DOHH2 (cell line): Measurements from ENCODE around the gene PTPRS.
"Not testable (repeated sequence)": the region's sequence is repeated elsewhere in the genome, so short reads cannot be mapped to it uniquely, and the experiment has no call there.

Experiments used
- H3F3A ChIP-seq: fragments of 200-600 bp; sonication (generic), shearing (Covaris generic); 2 replicates; pipeline ENCODE4 v1.6.0; 2016; ENCODE audit warnings: antibody characterized with exemption, mild to moderate bottlenecking; ENCODE audit not compliant: control insufficient read depth, insufficient read depth
- H3K27ac ChIP-seq: fragments of 200-600 bp; sonication (generic); 2 replicates; pipeline ENCODE4 v1.5.1; 2014; ENCODE audit warnings: low read depth, mild to moderate bottlenecking, low read length, moderate library complexity
- H3K27me3 ChIP-seq: fragments of 200-600 bp; sonication (generic); 2 replicates; pipeline ENCODE4 v1.6.1; 2014; ENCODE audit warnings: mild to moderate bottlenecking, low read length, mixed read lengths; ENCODE audit not compliant: control insufficient read depth
- H3K36me3 ChIP-seq: fragments of 200-600 bp; sonication (generic); 2 replicates; pipeline ENCODE4 v1.6.1; 2014; ENCODE audit warnings: mild to moderate bottlenecking, low read length, moderate library complexity, mixed read lengths; ENCODE audit not compliant: control insufficient read depth
- H3K4me1 ChIP-seq: fragments of 200-600 bp; sonication (generic); 2 replicates; pipeline ENCODE4 v1.6.1; 2014; ENCODE audit warnings: mild to moderate bottlenecking, low read length, mixed read lengths; ENCODE audit not compliant: control insufficient read depth
- H3K4me2 ChIP-seq: fragments of 200-600 bp; sonication (generic); 2 replicates; pipeline ENCODE4 v1.6.0; 2014; ENCODE audit warnings: mild to moderate bottlenecking, low read length, moderate library complexity
- H3K4me3 ChIP-seq: fragments of 200-600 bp; sonication (generic); 2 replicates; pipeline ENCODE4 v1.5.1; 2014; ENCODE audit warnings: mild to moderate bottlenecking, low read length, mixed read lengths
- H3K79me2 ChIP-seq: fragments of 200-600 bp; sonication (generic); 2 replicates; pipeline ENCODE4 v1.6.1; 2014; ENCODE audit warnings: mild to moderate bottlenecking, low read length, mixed read lengths; ENCODE audit not compliant: control insufficient read depth
- H3K9me2 ChIP-seq: fragments of 200-600 bp; sonication (generic); replicated peaks from 2 replicates; pipeline ENCODE4 v1.6.1; 2014; ENCODE audit warnings: mild to moderate bottlenecking, low read length, mixed read lengths; ENCODE audit not compliant: control insufficient read depth
- H3K9me3 ChIP-seq: fragments of 200-600 bp; sonication (generic); 2 replicates; pipeline ENCODE4 v1.6.1; 2014; ENCODE audit warnings: antibody characterized with exemption, low read length, mixed read lengths; ENCODE audit not compliant: control insufficient read depth, insufficient read depth
- H4K20me1 ChIP-seq: fragments of 200-600 bp; sonication (generic); 2 replicates; pipeline ENCODE4 v1.6.0; 2014; ENCODE audit warnings: low read depth, mild to moderate bottlenecking, antibody characterized with exemption, low read length, moderate library complexity; ENCODE audit not compliant: control insufficient read depth, insufficient read depth
- EZH2phosphoT487 ChIP-seq: fragments of 200-600 bp; sonication (generic); IDR thresholded peaks from 2 replicates; pipeline ENCODE4 v1.6.1; 2017; ENCODE audit warnings: borderline replicate concordance, mild to moderate bottlenecking, antibody characterized with exemption, low read length, moderate library complexity, mixed read lengths
- TF ChIP-seq, protein P1 (sequence below): fragments of 200-600 bp; sonication (generic); IDR thresholded peaks from one replicate; pipeline ENCODE4 v1.5.1; 2014; ENCODE audit warnings: antibody characterized with exemption, mild to moderate bottlenecking, low read depth, low read length; ENCODE audit not compliant: poor library complexity, severe bottlenecking

The PTPRS gene

DNA sequence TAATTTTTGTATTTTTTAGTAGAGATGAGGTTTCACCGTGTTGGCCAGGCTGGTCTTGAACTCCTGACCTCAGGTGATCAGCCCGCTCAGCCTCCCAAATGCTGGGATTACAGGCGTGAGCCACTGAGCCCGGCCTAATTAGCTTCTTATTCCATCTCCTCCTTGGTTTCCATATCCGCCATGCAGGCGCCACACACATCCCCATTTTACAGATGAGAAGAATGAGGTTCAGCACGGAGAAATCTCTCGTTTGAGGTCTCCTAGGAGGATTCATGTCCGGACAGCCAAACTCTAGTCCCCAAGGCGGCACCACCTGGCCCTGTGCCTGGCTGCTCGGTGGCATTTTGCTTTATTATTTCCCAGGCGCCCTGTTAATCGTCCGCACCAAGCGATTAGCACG is 46.2 kb upstream of the PTPRS start:
- no peak overlapping the region for H3K4me3 ChIP-seq
- H3K27ac ChIP-seq, result no peak overlapping the region
- H3K27me3 ChIP-seq, result no peaks in the 10 kb centered on the region
- no peaks in the 10 kb centered on the region for H4K20me1 ChIP-seq
- TF ChIP-seq, protein P1, sequence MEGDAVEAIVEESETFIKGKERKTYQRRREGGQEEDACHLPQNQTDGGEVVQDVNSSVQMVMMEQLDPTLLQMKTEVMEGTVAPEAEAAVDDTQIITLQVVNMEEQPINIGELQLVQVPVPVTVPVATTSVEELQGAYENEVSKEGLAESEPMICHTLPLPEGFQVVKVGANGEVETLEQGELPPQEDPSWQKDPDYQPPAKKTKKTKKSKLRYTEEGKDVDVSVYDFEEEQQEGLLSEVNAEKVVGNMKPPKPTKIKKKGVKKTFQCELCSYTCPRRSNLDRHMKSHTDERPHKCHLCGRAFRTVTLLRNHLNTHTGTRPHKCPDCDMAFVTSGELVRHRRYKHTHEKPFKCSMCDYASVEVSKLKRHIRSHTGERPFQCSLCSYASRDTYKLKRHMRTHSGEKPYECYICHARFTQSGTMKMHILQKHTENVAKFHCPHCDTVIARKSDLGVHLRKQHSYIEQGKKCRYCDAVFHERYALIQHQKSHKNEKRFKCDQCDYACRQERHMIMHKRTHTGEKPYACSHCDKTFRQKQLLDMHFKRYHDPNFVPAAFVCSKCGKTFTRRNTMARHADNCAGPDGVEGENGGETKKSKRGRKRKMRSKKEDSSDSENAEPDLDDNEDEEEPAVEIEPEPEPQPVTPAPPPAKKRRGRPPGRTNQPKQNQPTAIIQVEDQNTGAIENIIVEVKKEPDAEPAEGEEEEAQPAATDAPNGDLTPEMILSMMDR, result no peak
- TF ChIP-seq EZH2phosphoT487, result no peak
- no peaks in the 10 kb centered on the region for H3K9me2 ChIP-seq
- no peaks in the 10 kb centered on the region for H3K36me3 ChIP-seq
- H3K79me2 ChIP-seq, result no peaks in the 10 kb centered on the region
- H3F3A ChIP-seq, result no peaks in the 10 kb centered on the region
- H3K4me2 ChIP-seq, result no peak overlapping the region
- H3K9me3 ChIP-seq, result peaks cover 4% of the 10 kb centered on the region; the same call in 1 of the 2 replicates
- no peaks in the 10 kb centered on the region for H3K4me1 ChIP-seq

DNA sequence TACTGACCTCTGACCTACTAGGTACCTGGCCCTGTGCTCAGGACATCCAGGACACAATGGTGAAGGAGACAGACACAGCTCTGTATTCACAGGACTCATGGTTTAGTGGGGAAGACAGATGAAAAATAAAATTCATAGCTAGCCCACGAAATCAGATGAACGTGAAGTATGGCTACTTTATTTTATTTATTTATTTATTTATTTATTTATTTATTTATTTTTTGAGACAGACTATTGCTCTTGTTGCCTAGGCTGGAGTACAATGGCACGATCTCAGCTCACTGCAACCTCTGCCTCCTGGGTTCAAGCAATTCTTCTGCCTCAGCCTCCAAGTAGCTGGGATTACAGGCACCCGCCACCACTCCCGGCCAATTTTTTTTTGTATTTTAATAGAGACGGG is 40.6 kb upstream of the PTPRS start:
- not testable (repeated sequence) for H4K20me1 ChIP-seq, H3K9me3 ChIP-seq, H3K27ac ChIP-seq, H3K4me2 ChIP-seq, H3F3A ChIP-seq, H3K36me3 ChIP-seq, H3K4me3 ChIP-seq, H3K4me1 ChIP-seq, H3K27me3 ChIP-seq, H3K79me2 ChIP-seq, H3K9me2 ChIP-seq

DNA sequence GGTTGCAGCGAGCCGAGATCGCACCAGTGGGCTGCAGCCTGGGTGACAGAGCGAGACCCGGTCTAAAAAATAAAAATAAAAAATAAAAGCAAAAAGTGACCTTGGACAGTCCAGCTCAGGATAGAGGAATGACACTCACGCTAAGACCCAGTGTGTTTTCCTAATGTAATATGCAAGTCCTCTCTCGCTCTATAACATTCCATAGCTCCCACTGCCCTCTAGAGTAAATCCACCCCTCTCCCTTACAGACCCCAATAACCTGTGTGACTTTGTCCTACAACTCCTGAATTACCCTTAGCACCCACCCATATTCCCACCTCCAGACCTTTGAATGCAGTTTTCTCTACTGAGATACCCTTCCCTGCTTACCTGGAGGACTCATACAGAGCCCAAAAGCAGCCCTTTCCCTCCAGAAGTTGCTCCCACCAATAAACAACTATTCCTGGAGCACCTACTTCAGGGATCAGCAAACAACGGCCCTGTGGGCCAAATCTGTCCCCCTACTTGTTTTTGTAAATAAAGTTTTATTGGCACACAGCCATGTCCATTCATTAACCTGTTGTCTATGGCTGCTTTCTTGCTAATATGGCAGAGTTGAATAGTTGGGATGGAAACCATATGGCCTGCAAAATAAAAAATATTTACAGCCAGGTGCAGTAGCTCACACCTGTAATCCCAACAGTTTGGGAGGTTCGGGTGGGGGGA is 39.8 kb upstream of the PTPRS start:
- no peak overlapping the region for H3K4me2 ChIP-seq

DNA sequence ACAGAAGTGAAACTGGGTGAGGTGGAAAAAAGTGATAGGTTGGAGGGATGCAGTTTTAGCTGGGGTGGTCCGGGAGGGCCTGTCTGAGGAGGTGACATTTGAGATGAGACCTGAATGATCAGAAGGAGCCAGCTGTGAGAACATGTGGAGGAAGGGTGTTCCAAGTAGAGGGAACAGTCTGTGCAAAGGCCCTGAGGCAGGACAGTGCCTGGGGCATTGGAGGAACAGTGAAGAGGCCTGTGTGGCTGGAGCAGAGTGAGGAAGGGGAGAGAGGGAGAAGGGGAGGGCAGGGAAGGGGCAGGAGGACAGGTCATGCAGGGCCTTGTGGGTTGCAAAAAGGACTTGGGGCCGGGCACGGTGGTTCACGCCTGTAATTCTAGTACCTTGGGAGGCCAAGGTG is 36.3 kb upstream of the PTPRS start:
- no peak overlapping the region for H3K4me3 ChIP-seq
- no peak overlapping the region for H3K4me2 ChIP-seq
- no peaks in the 10 kb centered on the region for H3K9me2 ChIP-seq
- peaks cover 14% of the 10 kb centered on the region; the same call in 1 of the 2 replicates for H3K9me3 ChIP-seq
- H3K4me1 ChIP-seq, result no peaks in the 10 kb centered on the region
- TF ChIP-seq, protein P1, result no peak
- no peak for TF ChIP-seq EZH2phosphoT487
- no peaks in the 10 kb centered on the region; the same call in 1 of the 2 replicates for H3F3A ChIP-seq
- no peaks in the 10 kb centered on the region for H4K20me1 ChIP-seq
- H3K27me3 ChIP-seq, result no peaks in the 10 kb centered on the region
- no peak overlapping the region for H3K27ac ChIP-seq
- H3K79me2 ChIP-seq, result no peaks in the 10 kb centered on the region
- H3K36me3 ChIP-seq, result no peaks in the 10 kb centered on the region

More for the DNA sequence above, 39.8 kb upstream of the PTPRS start:
- H3K4me1 ChIP-seq, result no peaks in the 10 kb centered on the region
- H3K9me3 ChIP-seq, result 0 out of 2 replicates have a peak, but pooled peaks cover 4% of the 10 kb centered on the region
- no peaks in the 10 kb centered on the region for H3K79me2 ChIP-seq
- no peak overlapping the region for H3K4me3 ChIP-seq
- TF ChIP-seq, protein P1, result no peak
- TF ChIP-seq EZH2phosphoT487, result no peak
- no peaks in the 10 kb centered on the region for H3F3A ChIP-seq
- H3K9me2 ChIP-seq, result no peaks in the 10 kb centered on the region
- no peak overlapping the region for H3K27ac ChIP-seq
- H3K36me3 ChIP-seq, result no peaks in the 10 kb centered on the region
- H4K20me1 ChIP-seq, result no peaks in the 10 kb centered on the region
- no peaks in the 10 kb centered on the region for H3K27me3 ChIP-seq
